ENCODE measurements around the gene HMCES.
A peak's percentile ranks its signal among the peaks of the same experiment; 100 is the strongest.
"Not testable (repeated sequence)": the region's sequence is repeated elsewhere in the genome, so short reads cannot be mapped to it uniquely, and the experiment has no call there.

The HMCES gene

GRCh38 chr3:129323651-129324294 is 45.1 kb downstream of the HMCES start:
- DNase-seq: no peak

GRCh38 chr3:129324855-129325254 is 46.2 kb downstream of the HMCES start:
- no peak for DNase-seq

- no peak for DNase-seq
Measured at GRCh38 chr3:129325383-129325782, 46.7 kb downstream of the HMCES start.

DNA sequence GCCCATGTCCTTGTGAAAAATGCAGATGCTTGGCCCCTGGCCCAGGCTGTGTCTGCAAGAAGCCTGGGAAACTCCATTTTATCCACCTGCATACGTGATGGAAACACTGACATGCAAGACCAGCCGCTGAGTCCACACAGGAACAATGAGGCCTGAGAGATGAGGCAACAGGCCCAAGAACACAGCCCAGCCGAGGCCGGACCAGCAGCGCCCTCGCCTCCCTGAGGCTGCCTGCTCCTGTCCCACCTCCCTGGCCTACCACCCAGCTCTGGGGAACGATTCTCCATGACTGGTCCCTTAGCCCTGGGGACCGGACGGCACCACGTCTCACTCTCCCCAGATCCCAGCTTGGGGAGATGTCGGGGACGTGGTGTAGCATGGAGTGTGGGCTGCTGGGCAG is 47.5 kb downstream of the HMCES start:
- DNase-seq: no peak

- DNase-seq: no peak
Measured at GRCh38 chr3:129326595-129326994, 47.9 kb downstream of the HMCES start.

GRCh38 chr3:129327510-129327909 is 48.8 kb downstream of the HMCES start:
- DNase-seq: no peak

DNA sequence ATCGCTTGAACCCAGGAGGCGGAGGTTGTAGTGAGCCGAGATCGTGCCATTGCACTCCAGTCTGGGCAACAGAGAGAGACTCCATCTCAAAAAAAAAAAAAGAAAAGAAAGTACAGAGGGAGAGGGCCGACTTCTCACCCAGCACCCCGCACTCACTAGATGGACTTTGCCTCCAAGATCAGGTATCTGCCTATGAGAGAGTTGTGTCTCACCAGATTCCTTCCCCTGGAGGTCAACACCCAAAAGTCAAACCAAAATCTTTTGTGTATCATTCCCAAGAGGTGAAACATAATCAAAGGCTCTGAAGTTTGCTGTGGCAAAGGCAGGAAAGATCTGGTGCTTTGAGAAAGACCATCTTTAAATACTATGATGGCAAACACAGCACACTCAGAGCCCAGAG is 51.2 kb downstream of the HMCES start:
- DNase-seq: no peak

DNA sequence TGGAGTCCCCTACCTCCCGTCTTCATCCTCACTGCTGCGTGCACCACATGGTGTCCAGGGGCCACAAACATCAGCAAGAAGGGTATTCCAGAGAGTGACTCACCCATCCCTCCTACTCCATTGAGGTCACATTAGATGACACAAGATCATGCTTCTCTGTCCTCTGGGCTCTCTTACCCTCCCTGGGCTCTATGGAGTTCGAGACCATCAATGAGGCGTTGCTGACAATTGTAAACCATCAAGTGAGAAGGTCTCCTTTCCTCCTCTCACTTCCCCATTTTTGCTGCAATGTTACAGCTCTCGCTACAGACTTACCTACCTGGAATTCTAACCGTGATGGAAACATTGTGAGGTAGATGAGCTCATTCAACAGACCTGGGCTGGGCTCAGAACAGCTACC is 51.7 kb downstream of the HMCES start:
- no peak for DNase-seq

GRCh38 chr3:129333891-129334290 is 55.2 kb downstream of the HMCES start:
- no peak for DNase-seq

DNA sequence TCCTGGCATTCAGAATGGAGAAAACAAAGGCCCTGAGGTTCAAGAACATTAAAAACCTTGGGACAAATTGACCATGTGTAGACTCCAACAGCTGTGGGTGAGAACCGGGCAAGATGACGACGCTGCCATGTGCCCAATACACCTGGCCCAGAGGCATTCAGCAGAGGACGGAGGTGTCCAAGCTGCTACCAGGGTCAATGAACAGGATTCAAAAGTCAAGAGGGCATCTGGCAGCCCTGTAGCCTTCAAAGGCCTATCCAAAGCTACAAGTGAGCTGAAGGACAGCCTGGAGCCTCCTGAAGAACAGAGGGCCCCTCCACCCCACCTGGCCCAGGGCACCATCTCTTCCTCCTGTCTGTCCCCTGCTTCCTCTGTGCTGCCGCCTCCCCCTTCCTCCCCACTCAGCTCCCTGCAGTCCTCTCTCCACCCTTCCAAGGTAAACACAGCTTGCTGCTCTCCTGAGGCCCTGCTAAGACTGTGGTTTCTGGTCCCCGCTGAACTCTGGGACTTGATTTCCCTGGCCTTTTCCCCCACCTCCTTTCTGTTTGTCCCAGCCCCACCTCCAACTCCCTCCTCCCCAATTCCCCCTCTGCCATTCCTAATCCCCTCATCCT is 57.5 kb downstream of the HMCES start:
- DNase-seq: no peak

- DNase-seq: not testable (repeated sequence)
Measured at GRCh38 chr3:129337719-129338118, 59.0 kb downstream of the HMCES start.

GRCh38 chr3:129339186-129339585 is 60.5 kb downstream of the HMCES start:
- not testable (repeated sequence) for DNase-seq

GRCh38 chr3:129339833-129340232 is 61.2 kb downstream of the HMCES start:
- not testable (repeated sequence) for DNase-seq

- no peak for DNase-seq
Measured at GRCh38 chr3:129341331-129342141, 62.9 kb downstream of the HMCES start.

GRCh38 chr3:129343643-129344360 is 65.1 kb downstream of the HMCES start:
- DNase-seq: no peak

- DNase-seq: no peak
Measured at GRCh38 chr3:129344540-129345220, 66.0 kb downstream of the HMCES start.

- no peak for DNase-seq
Measured at GRCh38 chr3:129345281-129345680, 66.6 kb downstream of the HMCES start.

GRCh38 chr3:129345971-129346370 is 67.3 kb downstream of the HMCES start:
- DNase-seq: no peak

- peak; percentile 58 for DNase-seq
Measured at GRCh38 chr3:129346695-129347457, 68.2 kb downstream of the HMCES start.

GRCh38 chr3:129347458-129347845 is 68.8 kb downstream of the HMCES start:
- no peak for DNase-seq

DNA sequence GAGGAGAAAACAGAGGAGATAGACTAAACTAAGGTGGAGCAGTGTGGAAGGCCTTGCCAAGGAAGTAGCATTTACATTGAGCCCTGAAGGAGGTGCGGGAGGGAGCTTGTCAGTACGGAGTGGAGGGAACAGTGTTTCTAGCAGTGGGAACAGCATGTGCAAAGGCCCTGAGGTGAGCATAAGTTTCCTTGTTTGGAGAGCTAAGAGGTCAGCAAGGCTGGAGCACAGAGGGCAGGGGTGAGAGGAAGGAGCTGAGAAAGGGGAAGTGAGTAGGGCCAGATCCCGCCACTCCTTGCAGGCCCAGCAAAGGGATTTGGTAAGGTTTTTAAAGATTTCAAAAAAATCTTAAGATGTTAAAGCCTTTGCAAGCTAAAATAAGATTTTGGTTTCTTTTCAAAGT is 70.1 kb downstream of the HMCES start:
- no peak for DNase-seq

GRCh38 chr3:129349169-129349568 is 70.5 kb downstream of the HMCES start:
- DNase-seq: not testable (repeated sequence)
